HG03469 (cell line): Measurements from ENCODE around the gene TLL2.

Experiments
- ATAC-seq: cut with Tn5 transposase; IDR thresholded peaks from one replicate; pipeline ENCODE4 v1.9.1; 2021; ENCODE audit warnings: mild to moderate bottlenecking, moderate library complexity, moderate number of reproducible peaks; ENCODE audit not compliant: unreplicated experiment

TLL2 gene

GRCh38 chr10:96402417-96403305 is 111.1 kb downstream of the TLL2 start:
- ATAC-seq: no peak

GRCh38 chr10:96401036-96401435 is 112.7 kb downstream of the TLL2 start:
- no peak for ATAC-seq

- ATAC-seq: no peak
Measured at GRCh38 chr10:96400465-96400864, 113.3 kb downstream of the TLL2 start.

GRCh38 chr10:96397902-96398301 is 115.8 kb downstream of the TLL2 start:
- ATAC-seq: no peak

- ATAC-seq: no peak
Measured at GRCh38 chr10:96395931-96396877, 117.5 kb downstream of the TLL2 start.

- ATAC-seq: no peak
Measured at GRCh38 chr10:96390460-96390864, 123.3 kb downstream of the TLL2 start.

- no peak for ATAC-seq
Measured at GRCh38 chr10:96389785-96390184, 123.9 kb downstream of the TLL2 start.

- no peak for ATAC-seq
Measured at GRCh38 chr10:96387601-96388000, 126.1 kb downstream of the TLL2 start.

- ATAC-seq: no peak
Measured at GRCh38 chr10:96387161-96387560, 126.6 kb downstream of the TLL2 start.

GRCh38 chr10:96384506-96384905 is 129.2 kb downstream of the TLL2 start:
- ATAC-seq: no peak

- ATAC-seq: no peak
Measured at GRCh38 chr10:96380821-96381220, 132.9 kb downstream of the TLL2 start.

- no peak for ATAC-seq
Measured at GRCh38 chr10:96379758-96380157, 134.0 kb downstream of the TLL2 start.

GRCh38 chr10:96378741-96379140 is 135.0 kb downstream of the TLL2 start:
- no peak for ATAC-seq

GRCh38 chr10:96377816-96378294 is 135.9 kb downstream of the TLL2 start:
- no peak for ATAC-seq

- no peak for ATAC-seq
Measured at GRCh38 chr10:96376483-96376882, 137.2 kb downstream of the TLL2 start.

- no peak for ATAC-seq
Measured at GRCh38 chr10:96374985-96375830, 138.5 kb downstream of the TLL2 start.

- no peak for ATAC-seq
Measured at GRCh38 chr10:96374639-96374984, 139.1 kb downstream of the TLL2 start.

- no peak for ATAC-seq
Measured at GRCh38 chr10:96374004-96374403, 139.7 kb downstream of the TLL2 start.

- ATAC-seq: no peak
Measured at GRCh38 chr10:96371356-96371755, 142.4 kb downstream of the TLL2 start.

- no peak for ATAC-seq
Measured at GRCh38 chr10:96370584-96371157, 143.1 kb downstream of the TLL2 start.
